DMS79 treated with DMSO at 0.1 percent for 48 hours (cell line): Measurements from ENCODE around the gene LIN37.

Experiments
- DNase-seq: peaks from one replicate; lab custom pipeline; 2025; lab: John Stamatoyannopoulos, UW

LIN37 gene

GRCh38 chr19:35734889-35735288 is 13.5 kb upstream of the LIN37 start:
- no peak for DNase-seq

GRCh38 chr19:35736913-35737886 is 11.2 kb upstream of the LIN37 start:
- no peak for DNase-seq

GRCh38 chr19:35738021-35738886 is 10.1 kb upstream of the LIN37 start:
- no peak for DNase-seq

GRCh38 chr19:35738887-35739229 is 9.5 kb upstream of the LIN37 start:
- no peak for DNase-seq

- no peak for DNase-seq
Observed at GRCh38 chr19:35739275-35740107, 8.9 kb upstream of the LIN37 start.

- DNase-seq, result no peak
Observed at GRCh38 chr19:35740108-35740422, 8.3 kb upstream of the LIN37 start.

GRCh38 chr19:35740423-35741202 is 7.8 kb upstream of the LIN37 start:
- DNase-seq, result peak; percentile 97

GRCh38 chr19:35741203-35741515 is 7.2 kb upstream of the LIN37 start:
- no peak for DNase-seq

GRCh38 chr19:35742121-35742724 is 6.2 kb upstream of the LIN37 start, which contains the start of gene IGFLR1:
IGFLR1 (minus strand) TSS chr19:35742452; CDS start chr19:35741180, 1,272 bp downstream.
- no peak for DNase-seq

- no peak for DNase-seq
Observed at GRCh38 chr19:35743640-35744429, 4.5 kb upstream of the LIN37 start.

GRCh38 chr19:35744430-35745327 is 3.7 kb upstream of the LIN37 start:
- peak; percentile 92 for DNase-seq

GRCh38 chr19:35745328-35746086 is 2.9 kb upstream of the LIN37 start, which contains the start of the genes PSENEN and U2AF1L4:
PSENEN (plus strand) TSS chr19:35745651; CDS start chr19:35745931, 280 bp downstream.
U2AF1L4 (minus strand) TSS chr19:35745418; CDS start chr19:35745391, 27 bp downstream.
- DNase-seq, result peak; percentile 96

GRCh38 chr19:35746087-35746462 is 2.3 kb upstream of the LIN37 start:
- DNase-seq, result no peak

- DNase-seq, result no peak
Observed at GRCh38 chr19:35746531-35746930, 1.8 kb upstream of the LIN37 start.

GRCh38 chr19:35750167-35750566 is 1.8 kb downstream of the LIN37 start:
- no peak for DNase-seq

GRCh38 chr19:35751839-35752745 is 3.7 kb downstream of the LIN37 start:
- DNase-seq, result no peak

- DNase-seq, result no peak
Observed at GRCh38 chr19:35752746-35753350, 4.5 kb downstream of the LIN37 start.
